ENCODE data around the gene RALGPS2.

Gene RALGPS2

GRCh38 chr1:178939338-178940067 lies 214.5 kb downstream of the RALGPS2 start:
- H4K20me1 ChIP-seq (ENCODE audit: low read depth, low read length): no peaks in the 10 kb centered on the region
- no peaks in the 10 kb centered on the region for H3K27me3 ChIP-seq (ENCODE audit: low read length)
- H3K9me2 ChIP-seq (replicated peaks; ENCODE audit: insufficient read depth, low read length): no peaks in the 10 kb centered on the region
- no peak overlapping the region for H3K27ac ChIP-seq (ENCODE audit: low read depth, low read length)
- no peak overlapping the region for H3K4me2 ChIP-seq (ENCODE audit: low read depth, low read length, poor library complexity, severe bottlenecking)
- no peaks in the 10 kb centered on the region for H3K9me3 ChIP-seq (ENCODE audit: insufficient read depth, low read length)
- no peaks in the 10 kb centered on the region for H3F3A ChIP-seq (ENCODE audit: insufficient read depth)
- no peaks in the 10 kb centered on the region for H3K36me3 ChIP-seq (ENCODE audit: low read length)
- TF ChIP-seq CTCF (IDR thresholded peaks at IDR 0.05; ENCODE audit: insufficient read depth, low read length, poor library complexity, severe bottlenecking) (no peak), EZH2phosphoT487 (conservative IDR thresholded peaks at IDR 0.05; ENCODE audit: low read length) (no peak)
- no peaks in the 10 kb centered on the region for H3K79me2 ChIP-seq (ENCODE audit: insufficient read depth, low read length)
- no peak overlapping the region for H2AFZ ChIP-seq (ENCODE audit: low read depth, low read length, severe bottlenecking)
- H3K4me3 ChIP-seq (ENCODE audit: insufficient read depth, low read length, poor library complexity, severe bottlenecking): no peak overlapping the region
- H3K9ac ChIP-seq (ENCODE audit: low read length): no peak overlapping the region

- Histone ChIP-seq H4K20me1 (ENCODE audit: low read depth, low read length) (no peaks in the 10 kb centered on the region), H3K36me3 (ENCODE audit: low read length) (no peaks in the 10 kb centered on the region), H2AFZ (ENCODE audit: low read depth, low read length, severe bottlenecking) (no peak overlapping the region), H3K4me3 (ENCODE audit: insufficient read depth, low read length, poor library complexity, severe bottlenecking) (no peak overlapping the region), H3K9me2 (replicated peaks; ENCODE audit: insufficient read depth, low read length) (no peaks in the 10 kb centered on the region), H3F3A (ENCODE audit: insufficient read depth) (no peaks in the 10 kb centered on the region), H3K9ac (ENCODE audit: low read length) (no peak overlapping the region), H3K27me3 (ENCODE audit: low read length) (no peaks in the 10 kb centered on the region), H3K4me2 (ENCODE audit: low read depth, low read length, poor library complexity, severe bottlenecking) (no peak overlapping the region), H3K27ac (ENCODE audit: low read depth, low read length) (no peak overlapping the region), H3K9me3 (ENCODE audit: insufficient read depth, low read length) (no peaks in the 10 kb centered on the region), H3K79me2 (ENCODE audit: insufficient read depth, low read length) (no peaks in the 10 kb centered on the region)
- no peak for TF ChIP-seq EZH2phosphoT487 (conservative IDR thresholded peaks at IDR 0.05; ENCODE audit: low read length)
- no peak for TF ChIP-seq CTCF (IDR thresholded peaks at IDR 0.05; ENCODE audit: insufficient read depth, low read length, poor library complexity, severe bottlenecking)
Observed at GRCh38 chr1:178940068-178940765, 215.2 kb downstream of the RALGPS2 start.

- Histone ChIP-seq H3K27me3 (ENCODE audit: low read length) (no peaks in the 10 kb centered on the region; the same call in 1 of the 2 replicates), H3K27ac (ENCODE audit: low read depth, low read length) (no peak overlapping the region), H3F3A (ENCODE audit: insufficient read depth) (no peaks in the 10 kb centered on the region), H3K36me3 (ENCODE audit: low read length) (no peaks in the 10 kb centered on the region), H3K4me2 (ENCODE audit: low read depth, low read length, poor library complexity, severe bottlenecking) (no peak overlapping the region), H3K9me3 (ENCODE audit: insufficient read depth, low read length) (no peaks in the 10 kb centered on the region), H3K9ac (ENCODE audit: low read length) (no peak overlapping the region), H3K4me3 (ENCODE audit: insufficient read depth, low read length, poor library complexity, severe bottlenecking) (no peak overlapping the region), H3K79me2 (ENCODE audit: insufficient read depth, low read length) (no peaks in the 10 kb centered on the region), H4K20me1 (ENCODE audit: low read depth, low read length) (no peaks in the 10 kb centered on the region), H3K9me2 (replicated peaks; ENCODE audit: insufficient read depth, low read length) (no peaks in the 10 kb centered on the region), H2AFZ (ENCODE audit: low read depth, low read length, severe bottlenecking) (no peak overlapping the region)
- TF ChIP-seq CTCF (IDR thresholded peaks at IDR 0.05; ENCODE audit: insufficient read depth, low read length, poor library complexity, severe bottlenecking) (no peak), EZH2phosphoT487 (conservative IDR thresholded peaks at IDR 0.05; ENCODE audit: low read length) (no peak)
Observed at GRCh38 chr1:178941261-178941689, 216.2 kb downstream of the RALGPS2 start.

Data from SU-DHL-6 (cell line).